SK-N-SH (cell line): ENCODE results near the gene TUBA4B.

Experiments
- SMC3 ChIP-seq: IDR thresholded peaks from 2 replicates; pipeline ENCODE4 v1.6.1; 2012; ENCODE audit warnings: low read depth, low read length, improper control_type of control experiment
- TF ChIP-seq, protein P1 (sequence below): IDR thresholded peaks from 2 replicates; pipeline ENCODE4 v1.6.1; 2012; ENCODE audit warnings: mild to moderate bottlenecking, low read depth, low read length, moderate library complexity

DNA sequence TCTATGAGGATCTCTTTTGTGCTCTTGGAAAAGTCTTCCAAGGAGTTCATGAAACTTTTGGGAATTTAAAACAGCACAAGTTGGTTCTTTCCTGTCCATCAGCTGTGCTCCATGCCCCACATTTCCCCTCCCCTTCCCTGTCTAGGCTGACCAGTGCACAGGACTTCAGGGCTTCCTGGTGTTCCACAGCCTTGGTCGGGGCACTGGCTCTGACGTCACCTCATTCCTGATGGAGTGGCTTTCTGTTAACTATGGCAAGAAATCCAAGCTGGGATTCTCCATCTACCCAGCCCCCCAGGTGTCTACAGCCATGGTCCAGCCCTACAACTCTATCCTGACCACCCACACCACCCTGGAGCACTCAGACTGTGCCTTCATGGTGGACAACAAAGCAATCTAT lies 18.0 kb downstream of the TUBA4B start:
- TF ChIP-seq, protein P1, sequence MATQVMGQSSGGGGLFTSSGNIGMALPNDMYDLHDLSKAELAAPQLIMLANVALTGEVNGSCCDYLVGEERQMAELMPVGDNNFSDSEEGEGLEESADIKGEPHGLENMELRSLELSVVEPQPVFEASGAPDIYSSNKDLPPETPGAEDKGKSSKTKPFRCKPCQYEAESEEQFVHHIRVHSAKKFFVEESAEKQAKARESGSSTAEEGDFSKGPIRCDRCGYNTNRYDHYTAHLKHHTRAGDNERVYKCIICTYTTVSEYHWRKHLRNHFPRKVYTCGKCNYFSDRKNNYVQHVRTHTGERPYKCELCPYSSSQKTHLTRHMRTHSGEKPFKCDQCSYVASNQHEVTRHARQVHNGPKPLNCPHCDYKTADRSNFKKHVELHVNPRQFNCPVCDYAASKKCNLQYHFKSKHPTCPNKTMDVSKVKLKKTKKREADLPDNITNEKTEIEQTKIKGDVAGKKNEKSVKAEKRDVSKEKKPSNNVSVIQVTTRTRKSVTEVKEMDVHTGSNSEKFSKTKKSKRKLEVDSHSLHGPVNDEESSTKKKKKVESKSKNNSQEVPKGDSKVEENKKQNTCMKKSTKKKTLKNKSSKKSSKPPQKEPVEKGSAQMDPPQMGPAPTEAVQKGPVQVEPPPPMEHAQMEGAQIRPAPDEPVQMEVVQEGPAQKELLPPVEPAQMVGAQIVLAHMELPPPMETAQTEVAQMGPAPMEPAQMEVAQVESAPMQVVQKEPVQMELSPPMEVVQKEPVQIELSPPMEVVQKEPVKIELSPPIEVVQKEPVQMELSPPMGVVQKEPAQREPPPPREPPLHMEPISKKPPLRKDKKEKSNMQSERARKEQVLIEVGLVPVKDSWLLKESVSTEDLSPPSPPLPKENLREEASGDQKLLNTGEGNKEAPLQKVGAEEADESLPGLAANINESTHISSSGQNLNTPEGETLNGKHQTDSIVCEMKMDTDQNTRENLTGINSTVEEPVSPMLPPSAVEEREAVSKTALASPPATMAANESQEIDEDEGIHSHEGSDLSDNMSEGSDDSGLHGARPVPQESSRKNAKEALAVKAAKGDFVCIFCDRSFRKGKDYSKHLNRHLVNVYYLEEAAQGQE: no peak
- TF ChIP-seq SMC3: no peak
